ENCODE results near the gene TYRO3. TPM values are rescaled to one million over a fixed set of nuclear protein-coding genes. Genes with fewer than 3 reads are reported as not detected.

TYRO3 gene
- total and polyA plus RNA-seq, 4 experiments from 2014 or later = 0.11 to 0.36 (median 0.17) TPM; not detected in 1

- Mint-ChIP-seq H3K4me1 (no peaks in the 10 kb centered on the region), H3K27ac (no peak overlapping the region), H3K36me3 (no peaks in the 10 kb centered on the region), H3K9me3 (peaks cover 0 to 2% (median 0%) of the 10 kb centered on the region in 8 donors), H3K4me3 (no peak overlapping the region), H3K27me3 (no peaks in the 10 kb centered on the region)
- no peak overlapping the region for H3K4me3 ChIP-seq (ENCODE audit: low read length in 2 of 2)
- H3K4me1 ChIP-seq (ENCODE audit: insufficient read depth, low read length) = no peaks in the 10 kb centered on the region
- ChIA-PET POLR2A (ENCODE audit: partially characterized antibody) (no interaction called here), CTCF (ENCODE audit: partially characterized antibody) (no interaction called here)
- no peaks in the 10 kb centered on the region for H3K36me3 ChIP-seq (ENCODE audit: insufficient read depth, low read length)
- intact Hi-C loops (cut with micrococcal nuclease) = no loop called here
- no peaks in the 10 kb centered on the region for H3K9me3 ChIP-seq (ENCODE audit: control insufficient read depth in 1 of 2, low read length in 2 of 2)
- no peaks in the 10 kb centered on the region for H3K27me3 ChIP-seq (ENCODE audit: insufficient read depth, low read length)
- no peak for DNase-seq
- H3K27ac ChIP-seq (ENCODE audit: low read depth, low read length) = no peak overlapping the region
These were observed 12.9 kb downstream of the TYRO3 start for GRCh38 chr15:41571948-41572347.

GRCh38 chr15:41572866-41573265, 13.9 kb downstream of the TYRO3 start:
- Histone ChIP-seq H3K4me1 (ENCODE audit: insufficient read depth, low read length) (no peaks in the 10 kb centered on the region), H3K4me3 (ENCODE audit: low read length in 2 of 2) (no peak overlapping the region), H3K27me3 (ENCODE audit: insufficient read depth, low read length) (no peaks in the 10 kb centered on the region), H3K27ac (ENCODE audit: low read depth, low read length) (no peak overlapping the region), H3K36me3 (ENCODE audit: insufficient read depth, low read length) (no peaks in the 10 kb centered on the region), H3K9me3 (ENCODE audit: control insufficient read depth in 1 of 2, low read length in 2 of 2) (no peaks in the 10 kb centered on the region)
- no peak for DNase-seq
- CTCF ChIA-PET (ENCODE audit: partially characterized antibody) = interaction anchor here (0.5 kb wide), 1 partner anchor 81 kb away, joined by 3 read pairs; no protein-coding TSS in a partner anchor
- POLR2A ChIA-PET (ENCODE audit: partially characterized antibody) = no interaction called here
- Mint-ChIP-seq H3K4me1 (no peaks in the 10 kb centered on the region), H3K36me3 (no peaks in the 10 kb centered on the region), H3K27me3 (no peaks in the 10 kb centered on the region), H3K27ac (peak overlapping the region in 1 of 7 donors; percentile 36), H3K4me3 (no peak overlapping the region), H3K9me3 (peaks cover 0 to 2% (median 0%) of the 10 kb centered on the region in 8 donors)
- intact Hi-C loops (cut with micrococcal nuclease) = no loop called here

- no peaks in the 10 kb centered on the region for H3K27me3 Mint-ChIP-seq
- ChIA-PET POLR2A (ENCODE audit: partially characterized antibody) (no interaction called here), CTCF (ENCODE audit: partially characterized antibody) (interaction anchor here (0.5 kb wide), 1 partner anchor 82 kb away, joined by 3 read pairs; no protein-coding TSS in a partner anchor)
- H3K27ac Mint-ChIP-seq = no peak overlapping the region
- Histone ChIP-seq H3K36me3 (ENCODE audit: insufficient read depth, low read length) (no peaks in the 10 kb centered on the region), H3K27ac (ENCODE audit: low read depth, low read length) (no peak overlapping the region), H3K4me1 (ENCODE audit: insufficient read depth, low read length) (no peaks in the 10 kb centered on the region), H3K27me3 (ENCODE audit: insufficient read depth, low read length) (no peaks in the 10 kb centered on the region), H3K9me3 (ENCODE audit: control insufficient read depth in 1 of 2, low read length in 2 of 2) (no peaks in the 10 kb centered on the region), H3K4me3 (ENCODE audit: low read length in 2 of 2) (no peak overlapping the region)
- no peaks in the 10 kb centered on the region for H3K36me3 Mint-ChIP-seq
- intact Hi-C loops (cut with micrococcal nuclease) = no loop called here
- no peaks in the 10 kb centered on the region for H3K4me1 Mint-ChIP-seq
- DNase-seq = no peak
- H3K9me3 Mint-ChIP-seq = peaks cover 0 to 2% (median 0%) of the 10 kb centered on the region in 8 donors
- no peak overlapping the region for H3K4me3 Mint-ChIP-seq
These were observed 14.4 kb downstream of the TYRO3 start for GRCh38 chr15:41573396-41573795.

- intact Hi-C loops (cut with micrococcal nuclease) = no loop called here
- ChIA-PET POLR2A (ENCODE audit: partially characterized antibody) (no interaction called here), CTCF (ENCODE audit: partially characterized antibody) (interaction anchor here (0.9 kb wide), 1 partner anchor 29 kb away, joined by 3 read pairs; no protein-coding TSS in a partner anchor)
- H3K36me3 ChIP-seq (ENCODE audit: insufficient read depth, low read length) = no peaks in the 10 kb centered on the region
- no peaks in the 10 kb centered on the region for H3K27me3 ChIP-seq (ENCODE audit: insufficient read depth, low read length)
- DNase-seq = no peak
- H3K9me3 ChIP-seq (ENCODE audit: control insufficient read depth in 1 of 2, low read length in 2 of 2) = no peaks in the 10 kb centered on the region
- H3K4me1 ChIP-seq (ENCODE audit: insufficient read depth, low read length) = no peaks in the 10 kb centered on the region
- H3K4me3 ChIP-seq (ENCODE audit: low read length in 2 of 2) = no peak overlapping the region
- no peaks in the 10 kb centered on the region for H3K4me1 Mint-ChIP-seq
- H3K4me3 Mint-ChIP-seq = no peak overlapping the region
- no peak overlapping the region for H3K27ac Mint-ChIP-seq
- peaks cover 0 to 2% (median 0%) of the 10 kb centered on the region in 8 donors for H3K9me3 Mint-ChIP-seq
- no peaks in the 10 kb centered on the region for H3K27me3 Mint-ChIP-seq
- H3K27ac ChIP-seq (ENCODE audit: low read depth, low read length) = no peak overlapping the region
- H3K36me3 Mint-ChIP-seq = no peaks in the 10 kb centered on the region
These were observed 15.1 kb downstream of the TYRO3 start for GRCh38 chr15:41574158-41574557.

GRCh38 chr15:41575282-41575681, 16.3 kb downstream of the TYRO3 start:
- Mint-ChIP-seq H3K4me3 (no peak overlapping the region), H3K27me3 (no peaks in the 10 kb centered on the region), H3K4me1 (no peaks in the 10 kb centered on the region), H3K27ac (no peak overlapping the region), H3K9me3 (peaks cover 0 to 2% (median 0%) of the 10 kb centered on the region in 8 donors), H3K36me3 (no peaks in the 10 kb centered on the region)
- no peak overlapping the region for H3K27ac ChIP-seq (ENCODE audit: low read depth, low read length)
- DNase-seq = no peak
- ChIA-PET CTCF (ENCODE audit: partially characterized antibody) (interaction anchor here (0.9 kb wide), 1 partner anchor 28 kb away, joined by 3 read pairs; no protein-coding TSS in a partner anchor), POLR2A (ENCODE audit: partially characterized antibody) (no interaction called here)
- H3K36me3 ChIP-seq (ENCODE audit: insufficient read depth, low read length) = no peaks in the 10 kb centered on the region
- intact Hi-C loops (cut with micrococcal nuclease) = no loop called here
- no peaks in the 10 kb centered on the region for H3K27me3 ChIP-seq (ENCODE audit: insufficient read depth, low read length)
- H3K4me1 ChIP-seq (ENCODE audit: insufficient read depth, low read length) = no peaks in the 10 kb centered on the region
- H3K9me3 ChIP-seq (ENCODE audit: control insufficient read depth in 1 of 2, low read length in 2 of 2) = no peaks in the 10 kb centered on the region
- H3K4me3 ChIP-seq (ENCODE audit: low read length in 2 of 2) = no peak overlapping the region

- H3K27me3 ChIP-seq (ENCODE audit: insufficient read depth, low read length) = no peaks in the 10 kb centered on the region
- POLR2A ChIA-PET (ENCODE audit: partially characterized antibody) = no interaction called here
- intact Hi-C loops (cut with micrococcal nuclease) = no loop called here
These were observed 19.1 kb downstream of the TYRO3 start for GRCh38 chr15:41577863-41578735.

GRCh38 chr15:41578736-41579383, 19.8 kb downstream of the TYRO3 start:
- Mint-ChIP-seq H3K27me3 (peaks cover 12 to 13% of the 10 kb centered on the region in 2 donors), H3K27ac (no peak overlapping the region), H3K4me1 (no peaks in the 10 kb centered on the region), H3K4me3 (no peak overlapping the region), H3K9me3 (no peaks in the 10 kb centered on the region), H3K36me3 (no peaks in the 10 kb centered on the region)
- no peak overlapping the region for H3K4me3 ChIP-seq (ENCODE audit: low read length in 2 of 2)
- intact Hi-C loops (cut with micrococcal nuclease) = no loop called here
- H3K27ac ChIP-seq (ENCODE audit: low read depth, low read length) = no peak overlapping the region
- ChIA-PET CTCF (ENCODE audit: partially characterized antibody) (interaction anchor here (1.2 kb wide), 1 partner anchor 25 kb away, joined by 3 read pairs; no protein-coding TSS in a partner anchor), POLR2A (ENCODE audit: partially characterized antibody) (no interaction called here)
- H3K9me3 ChIP-seq (ENCODE audit: control insufficient read depth in 1 of 2, low read length in 2 of 2) = no peaks in the 10 kb centered on the region
- H3K4me1 ChIP-seq (ENCODE audit: insufficient read depth, low read length) = no peaks in the 10 kb centered on the region
- no peak for DNase-seq
- H3K36me3 ChIP-seq (ENCODE audit: insufficient read depth, low read length) = no peaks in the 10 kb centered on the region
- no peaks in the 10 kb centered on the region for H3K27me3 ChIP-seq (ENCODE audit: insufficient read depth, low read length)

More at GRCh38 chr15:41577863-41578735, 19.1 kb downstream of the TYRO3 start:
- DNase-seq = no peak
- CTCF ChIA-PET (ENCODE audit: partially characterized antibody) = interaction anchor here (2.7 kb wide), 1 partner anchor 26 kb away, joined by 9 read pairs; no protein-coding TSS in a partner anchor
- H3K27ac Mint-ChIP-seq = no peak overlapping the region
- H3K36me3 ChIP-seq (ENCODE audit: insufficient read depth, low read length) = no peaks in the 10 kb centered on the region
- no peaks in the 10 kb centered on the region for H3K4me1 ChIP-seq (ENCODE audit: insufficient read depth, low read length)
- H3K9me3 Mint-ChIP-seq = no peaks in the 10 kb centered on the region
- H3K4me3 Mint-ChIP-seq = no peak overlapping the region
- H3K4me1 Mint-ChIP-seq = no peaks in the 10 kb centered on the region
- peaks cover 4 to 6% of the 10 kb centered on the region in 2 donors for H3K27me3 Mint-ChIP-seq
- H3K36me3 Mint-ChIP-seq = no peaks in the 10 kb centered on the region
- H3K4me3 ChIP-seq (ENCODE audit: low read length in 2 of 2) = no peak overlapping the region
- H3K27ac ChIP-seq (ENCODE audit: low read depth, low read length) = no peak overlapping the region
- no peaks in the 10 kb centered on the region for H3K9me3 ChIP-seq (ENCODE audit: control insufficient read depth in 1 of 2, low read length in 2 of 2)

Measured in CD4-positive, alpha-beta memory T cell (primary cell).